ENCODE measurements around the gene NFATC2IP. TPM values are rescaled to one million over a fixed set of nuclear protein-coding genes. Genes with fewer than 3 reads are reported as not detected.
"Not testable (repeated sequence)": the region's sequence is repeated elsewhere in the genome, so short reads cannot be mapped to it uniquely, and the experiment has no call there.

Gene NFATC2IP
- total RNA-seq, 2 experiments from 2014 or later = 96.7 TPM

GRCh38 chr16:28980330-28980729 lies 29.6 kb downstream of the NFATC2IP start:
- H3K9me3 Mint-ChIP-seq, H3K4me3 Mint-ChIP-seq, H3K27me3 Mint-ChIP-seq, H3K27ac Mint-ChIP-seq, DNase-seq: not testable (repeated sequence)
- Mint-ChIP-seq H3K36me3 (ENCODE audit: low read depth) (peaks cover 49% of the 10 kb centered on the region), H3K4me1 (peaks cover 45% of the 10 kb centered on the region)
- ChIA-PET CTCF (interaction anchor here (0.7 kb wide), 1 partner anchor 13 kb away, joined by 3 read pairs; no protein-coding TSS in a partner anchor), POLR2A (interaction anchor here (0.6 to 1.3 kb wide), 2 partner anchors 42 to 158 kb away, joined by 3 to 4 read pairs; partner anchors contain the start of gene ATXN2L)

GRCh38 chr16:28980929-28981328 lies 30.2 kb downstream of the NFATC2IP start:
- peaks cover 55% of the 10 kb centered on the region for H3K36me3 Mint-ChIP-seq (ENCODE audit: low read depth)
- H3K4me1 Mint-ChIP-seq = peaks cover 39% of the 10 kb centered on the region
- H3K9me3 Mint-ChIP-seq = peaks cover 3% of the 10 kb centered on the region
- POLR2A ChIA-PET = interaction anchor here (1.3 kb wide), 1 partner anchor 159 kb away, joined by 4 read pairs; the partner anchor contains the start of gene ATXN2L
- no peaks in the 10 kb centered on the region for H3K27me3 Mint-ChIP-seq
- CTCF ChIA-PET = interaction anchor here (0.7 kb wide), 1 partner anchor 12 kb away, joined by 3 read pairs; no protein-coding TSS in a partner anchor
- no peak for DNase-seq
- H3K4me3 Mint-ChIP-seq = no peak overlapping the region
- no peak overlapping the region for H3K27ac Mint-ChIP-seq

- Mint-ChIP-seq H3K27ac (no peak overlapping the region), H3K27me3 (no peaks in the 10 kb centered on the region), H3K4me3 (no peak overlapping the region), H3K36me3 (ENCODE audit: low read depth) (peaks cover 61% of the 10 kb centered on the region), H3K4me1 (peaks cover 33% of the 10 kb centered on the region), H3K9me3 (peaks cover 3% of the 10 kb centered on the region)
- DNase-seq = peak; percentile 53
- ChIA-PET POLR2A (interaction anchor here (1.3 kb wide), 1 partner anchor 159 kb away, joined by 4 read pairs; the partner anchor contains the start of gene ATXN2L), CTCF (no interaction called here)
Measured at GRCh38 chr16:28981517-28981916, 30.8 kb downstream of the NFATC2IP start.

GRCh38 chr16:28982418-28982817 lies 31.7 kb downstream of the NFATC2IP start:
- no peak overlapping the region for H3K27ac Mint-ChIP-seq
- H3K36me3 Mint-ChIP-seq (ENCODE audit: low read depth) = peaks cover 70% of the 10 kb centered on the region
- H3K4me3 Mint-ChIP-seq = no peak overlapping the region
- H3K9me3 Mint-ChIP-seq = peaks cover 8% of the 10 kb centered on the region
- H3K27me3 Mint-ChIP-seq = no peaks in the 10 kb centered on the region
- ChIA-PET POLR2A (no interaction called here), CTCF (interaction anchor here (0.6 kb wide), 1 partner anchor 40 kb away, joined by 3 read pairs; no protein-coding TSS in a partner anchor)
- DNase-seq = no peak
- H3K4me1 Mint-ChIP-seq = peaks cover 35% of the 10 kb centered on the region

GRCh38 chr16:28982949-28983348 lies 32.2 kb downstream of the NFATC2IP start:
- H3K36me3 Mint-ChIP-seq (ENCODE audit: low read depth) = peaks cover 72% of the 10 kb centered on the region
- H3K27ac Mint-ChIP-seq = peak overlapping the region; percentile 92
- H3K4me1 Mint-ChIP-seq = peaks cover 35% of the 10 kb centered on the region
- CTCF ChIA-PET = interaction anchor here (0.6 to 4.2 kb wide), 3 partner anchors 9 to 40 kb away, joined by 3 to 15 read pairs (median 8); partner anchors contain the start of gene SPNS1
- POLR2A ChIA-PET = no interaction called here
- no peak for DNase-seq
- H3K27me3 Mint-ChIP-seq = no peaks in the 10 kb centered on the region
- peaks cover 10% of the 10 kb centered on the region for H3K9me3 Mint-ChIP-seq
- H3K4me3 Mint-ChIP-seq = no peak overlapping the region

GRCh38 chr16:28983644-28984043 lies 32.9 kb downstream of the NFATC2IP start:
- no peaks in the 10 kb centered on the region for H3K27me3 Mint-ChIP-seq
- peaks cover 71% of the 10 kb centered on the region for H3K36me3 Mint-ChIP-seq (ENCODE audit: low read depth)
- H3K4me1 Mint-ChIP-seq = peaks cover 34% of the 10 kb centered on the region
- ChIA-PET POLR2A (interaction anchor here (1.5 to 7.6 kb wide), 3 partner anchors 8 to 137 kb away, joined by 4 to 83 read pairs (median 44); partner anchors contain the start of genes SPNS1 and TUFM), CTCF (interaction anchor here (0.6 to 4.2 kb wide), 3 partner anchors 10 to 32 kb away, joined by 3 to 15 read pairs (median 8); partner anchors contain the start of gene SPNS1)
- H3K27ac Mint-ChIP-seq = peak overlapping the region; percentile 92
- DNase-seq = no peak
- H3K9me3 Mint-ChIP-seq = peaks cover 10% of the 10 kb centered on the region
- peak overlapping the region; percentile 65 for H3K4me3 Mint-ChIP-seq

GRCh38 chr16:28984091-28984490 lies 33.4 kb downstream of the NFATC2IP start:
- no peak for DNase-seq
- Mint-ChIP-seq H3K4me1 (peaks cover 38% of the 10 kb centered on the region), H3K4me3 (peak overlapping the region; percentile 65), H3K27ac (peak overlapping the region; percentile 92), H3K27me3 (no peaks in the 10 kb centered on the region), H3K36me3 (ENCODE audit: low read depth) (peaks cover 75% of the 10 kb centered on the region), H3K9me3 (peaks cover 10% of the 10 kb centered on the region)
- POLR2A ChIA-PET = interaction anchor here (1.3 to 7.6 kb wide), 4 partner anchors 8 to 162 kb away, joined by 4 to 83 read pairs (median 24); partner anchors contain the start of genes ATXN2L, SPNS1 and TUFM
- CTCF ChIA-PET = interaction anchor here (0.6 to 4.2 kb wide), 3 partner anchors 10 to 32 kb away, joined by 3 to 15 read pairs (median 8); partner anchors contain the start of gene SPNS1

- CTCF ChIA-PET = interaction anchor here (1.2 to 4.2 kb wide), 4 partner anchors 9 to 40 kb away, joined by 4 to 15 read pairs (median 6); partner anchors contain the start of gene SPNS1
- peak within 1 kb of the TSS; percentile 92 for H3K27ac Mint-ChIP-seq
- H3K27me3 Mint-ChIP-seq = no peaks in the 10 kb centered on the region
- peaks cover 10% of the 10 kb centered on the region for H3K9me3 Mint-ChIP-seq
- peak within 1 kb of the TSS; percentile 99 for H3K4me3 Mint-ChIP-seq
- H3K36me3 Mint-ChIP-seq (ENCODE audit: low read depth) = peaks cover 81% of the 10 kb centered on the region
- peaks cover 44% of the 10 kb centered on the region for H3K4me1 Mint-ChIP-seq
- POLR2A ChIA-PET = interaction anchor here (0.7 to 7.6 kb wide), 10 partner anchors 9 to 162 kb away, joined by 3 to 83 read pairs (median 10); partner anchors contain the start of genes ATXN2L, SH2B1, SPNS1 and TUFM
- DNase-seq = peak; percentile 89
Measured at GRCh38 chr16:28984619-28985135, 33.9 kb downstream of the NFATC2IP start, which contains the start of gene LAT. Gene LAT (plus strand): TSS chr16:28985052. CDS start chr16:28985418, 366 bp downstream.

- POLR2A ChIA-PET = interaction anchor here (0.6 to 7.6 kb wide), 16 partner anchors 8 to 163 kb away, joined by 3 to 83 read pairs (median 6); partner anchors contain the start of genes ATXN2L, NFATC2IP, SH2B1 and SPNS1
- H3K4me3 Mint-ChIP-seq = peak overlapping the region; percentile 99
- peaks cover 51% of the 10 kb centered on the region for H3K4me1 Mint-ChIP-seq
- peak overlapping the region; percentile 92 for H3K27ac Mint-ChIP-seq
- H3K27me3 Mint-ChIP-seq = no peaks in the 10 kb centered on the region
- H3K9me3 Mint-ChIP-seq = peaks cover 10% of the 10 kb centered on the region
- DNase-seq = peak; percentile 35
- peaks cover 88% of the 10 kb centered on the region for H3K36me3 Mint-ChIP-seq (ENCODE audit: low read depth)
- CTCF ChIA-PET = interaction anchor here (1.1 to 4.2 kb wide), 4 partner anchors 8 to 41 kb away, joined by 3 to 15 read pairs (median 4); partner anchors contain the start of gene SPNS1
Measured at GRCh38 chr16:28985211-28986041, 34.7 kb downstream of the NFATC2IP start.

- Mint-ChIP-seq H3K4me3 (peak overlapping the region; percentile 99), H3K27ac (peak overlapping the region; percentile 92), H3K36me3 (ENCODE audit: low read depth) (peaks cover 90% of the 10 kb centered on the region), H3K4me1 (peaks cover 58% of the 10 kb centered on the region), H3K9me3 (peaks cover 10% of the 10 kb centered on the region), H3K27me3 (no peaks in the 10 kb centered on the region)
- CTCF ChIA-PET = interaction anchor here (1.1 to 4.2 kb wide), 2 partner anchors 8 to 12 kb away, joined by 3 to 15 read pairs; partner anchors contain the start of gene SPNS1
- POLR2A ChIA-PET = interaction anchor here (1.2 to 7.6 kb wide), 13 partner anchors 10 to 162 kb away, joined by 3 to 83 read pairs (median 8); partner anchors contain the start of genes NFATC2IP, SH2B1, SPNS1 and TUFM
- DNase-seq = no peak
Measured at GRCh38 chr16:28986046-28986445, 35.3 kb downstream of the NFATC2IP start.

- ChIA-PET POLR2A (interaction anchor here (1.0 to 7.6 kb wide), 15 partner anchors 11 to 162 kb away, joined by 3 to 83 read pairs (median 6); partner anchors contain the start of genes NFATC2IP, SH2B1, SPNS1 and TUFM), CTCF (interaction anchor here (1.1 to 4.2 kb wide), 2 partner anchors 9 to 13 kb away, joined by 3 to 15 read pairs; partner anchors contain the start of gene SPNS1)
- peak; percentile 36 for DNase-seq
- Mint-ChIP-seq H3K4me3 (peak overlapping the region; percentile 99), H3K27me3 (no peaks in the 10 kb centered on the region), H3K36me3 (ENCODE audit: low read depth) (peaks cover 88% of the 10 kb centered on the region), H3K4me1 (peaks cover 61% of the 10 kb centered on the region), H3K27ac (peak overlapping the region; percentile 92), H3K9me3 (peaks cover 10% of the 10 kb centered on the region)
Measured at GRCh38 chr16:28986492-28986891, 35.8 kb downstream of the NFATC2IP start.
